ENCODE data around the gene CA11. TPM values are rescaled to one million over a fixed set of nuclear protein-coding genes. Genes with fewer than 3 reads are reported as not detected.
"Not testable (repeated sequence)": the region's sequence is repeated elsewhere in the genome, so short reads cannot be mapped to it uniquely, and the experiment has no call there.

The CA11 gene
- total RNA-seq, 1 experiment from 2014 or later: not detected

GRCh38 chr19:48669903-48670668 lies 24.1 kb upstream of the CA11 start:
- DNase-seq (ENCODE audit: low read depth): no peak

GRCh38 chr19:48668761-48669160 lies 22.8 kb upstream of the CA11 start:
- DNase-seq (ENCODE audit: low read depth): no peak

GRCh38 chr19:48668332-48668731 lies 22.3 kb upstream of the CA11 start:
- DNase-seq (ENCODE audit: low read depth): no peak

- DNase-seq (ENCODE audit: low read depth): no peak
Observed at GRCh38 chr19:48665786-48666185, 19.8 kb upstream of the CA11 start.

GRCh38 chr19:48664476-48664875 lies 18.5 kb upstream of the CA11 start:
- DNase-seq (ENCODE audit: low read depth): no peak

- no peak for DNase-seq (ENCODE audit: low read depth)
Observed at GRCh38 chr19:48663667-48664066, 17.7 kb upstream of the CA11 start.

- DNase-seq (ENCODE audit: low read depth): no peak
Observed at GRCh38 chr19:48661711-48662090, 15.7 kb upstream of the CA11 start.

- peak; percentile 89 for DNase-seq (ENCODE audit: low read depth)
Observed at GRCh38 chr19:48660852-48661710, 15.1 kb upstream of the CA11 start.

GRCh38 chr19:48659768-48660167 lies 13.8 kb upstream of the CA11 start:
- no peak for DNase-seq (ENCODE audit: low read depth)

GRCh38 chr19:48658483-48658882 lies 12.5 kb upstream of the CA11 start:
- no peak for DNase-seq (ENCODE audit: low read depth)

GRCh38 chr19:48657828-48658227 lies 11.8 kb upstream of the CA11 start:
- not testable (repeated sequence) for DNase-seq (ENCODE audit: low read depth)

- peak; percentile 71 for DNase-seq (ENCODE audit: low read depth)
Observed at GRCh38 chr19:48656840-48657474, 11.0 kb upstream of the CA11 start.

GRCh38 chr19:48654299-48655059 lies 8.5 kb upstream of the CA11 start:
- peak; percentile 4 for DNase-seq (ENCODE audit: low read depth)

- DNase-seq (ENCODE audit: low read depth): no peak
Observed at GRCh38 chr19:48651683-48652048, 5.7 kb upstream of the CA11 start.

- no peak for DNase-seq (ENCODE audit: low read depth)
Observed at GRCh38 chr19:48650974-48651682, 5.1 kb upstream of the CA11 start.

- DNase-seq (ENCODE audit: low read depth): no peak
Observed at GRCh38 chr19:48648134-48648533, 2.1 kb upstream of the CA11 start.

GRCh38 chr19:48646722-48647216 lies 782 bp upstream of the CA11 start:
- DNase-seq (ENCODE audit: low read depth): no peak

GRCh38 chr19:48645620-48646000 lies 377 bp downstream of the CA11 start:
- no peak for DNase-seq (ENCODE audit: low read depth)

- DNase-seq (ENCODE audit: low read depth): peak; percentile 76
Observed at GRCh38 chr19:48644839-48645619, 958 bp downstream of the CA11 start.

GRCh38 chr19:48644355-48644754 lies 1.6 kb downstream of the CA11 start:
- DNase-seq (ENCODE audit: low read depth): no peak
